HepG2 (cell line): Measurements from ENCODE around the gene AGPAT2. TPM values are rescaled to one million over a fixed set of nuclear protein-coding genes. Genes with fewer than 3 reads are reported as not detected.

Experiments
- HES4 ChIP-seq: sonication (generic); formaldehyde crosslinking; IDR thresholded peaks from 2 replicates; pipeline ENCODE4 v1.9.0; 2021; ENCODE audit warnings: mild to moderate bottlenecking, missing genetic modification reagents, borderline replicate concordance
- IKZF4 ChIP-seq: sonication (generic); formaldehyde crosslinking; IDR thresholded peaks from 2 replicates; pipeline ENCODE4 v1.5.1; 2020; ENCODE audit warnings: borderline replicate concordance, mild to moderate bottlenecking, low read depth, missing genetic modification reagents; ENCODE audit errors: not compliant biosample characterization
- MXI1 ChIP-seq: IDR thresholded peaks from 3 replicates; pipeline ENCODE4 v1.6.1; 2012; ENCODE audit warnings: low read depth, low read length, inconsistent platforms, borderline replicate concordance
- MYNN ChIP-seq: sonication (generic); formaldehyde crosslinking; IDR thresholded peaks from 2 replicates; pipeline ENCODE4 v1.4.0; 2020; ENCODE audit warnings: mild to moderate bottlenecking, low read depth, missing genetic modification reagents
- SKI ChIP-seq: fragments of 450-650 bp; IDR thresholded peaks from one replicate; pipeline ENCODE4 v1.6.1; 2018; ENCODE audit warnings: mild to moderate bottlenecking; ENCODE audit not compliant: partially characterized antibody
- TARDBP ChIP-seq: sonication (generic); formaldehyde crosslinking; IDR thresholded peaks from 2 replicates; pipeline ENCODE4 v1.8.0; 2022; ENCODE audit warnings: mild to moderate bottlenecking, missing genetic modification reagents
- TP53 ChIP-seq: sonication (generic); formaldehyde crosslinking; conservative IDR thresholded peaks from 2 replicates; pipeline ENCODE4 v1.4.0; 2020; ENCODE audit warnings: missing genetic modification reagents
- ZFY ChIP-seq: sonication (generic); formaldehyde crosslinking; IDR thresholded peaks from 2 replicates; pipeline ENCODE4 v1.4.0; 2020; ENCODE audit warnings: missing genetic modification reagents
- ZNF570 ChIP-seq: sonication (generic); formaldehyde crosslinking; IDR thresholded peaks from 2 replicates; pipeline ENCODE4 v1.4.0; 2020; ENCODE audit warnings: mild to moderate bottlenecking, missing genetic modification reagents, borderline replicate concordance
- ZNF724P ChIP-seq: sonication (generic); formaldehyde crosslinking; IDR thresholded peaks from 2 replicates; pipeline ENCODE4 v1.8.0; 2022; ENCODE audit warnings: missing genetic modification reagents, borderline replicate concordance
- ZNF782 ChIP-seq: sonication (generic); formaldehyde crosslinking; IDR thresholded peaks from 2 replicates; pipeline ENCODE4 v1.4.0; 2020; ENCODE audit warnings: missing genetic modification reagents, mild to moderate bottlenecking, borderline replicate concordance
- polyA plus RNA-seq, 8 experiments: library from polyadenylated mRNA; depleted of rRNA in 3 of 8; stranded (reverse) in 7 of 8; unstranded in 1 of 8; fragments of >200 nt; fragmentation: Illumina TruSeq in 4 of 8; extraction: Trizol in 4 of 8; gene quantifications; 2 replicates each; pipeline versions ENCODE4 v1.2.1 to v1.2.3, GENCODE V29; 2011 to 2016; ENCODE audit warnings: low read depth in 4 of 8, missing spikeins in 1 of 8, mixed read lengths in 1 of 8; ENCODE audit not compliant: insufficient read depth in 1 of 8
- total RNA-seq, 5 experiments: library from RNA; depleted of rRNA; stranded (reverse); fragments of >200 nt; fragmentation: Illumina TruSeq; extraction: Trizol; gene quantifications; 2 replicates each; pipeline ENCODE4 v1.2.3, GENCODE V29; 2016; ENCODE audit warnings: low read depth in 1 of 5
- TF ChIP-seq, protein P1 (sequence below): sonication (generic); formaldehyde crosslinking; IDR thresholded peaks from 2 replicates; pipeline ENCODE4 v1.4.0; 2020; ENCODE audit warnings: missing genetic modification reagents
- TF ChIP-seq, protein P2 (sequence below): sonication (generic); formaldehyde crosslinking; IDR thresholded peaks from 2 replicates; pipeline ENCODE4 v1.4.0; 2020; ENCODE audit warnings: missing genetic modification reagents, mild to moderate bottlenecking, borderline replicate concordance
- TF ChIP-seq, protein P3 (sequence below): sonication (generic); formaldehyde crosslinking; IDR thresholded peaks from 2 replicates; pipeline ENCODE4 v1.8.0; 2022; ENCODE audit warnings: mild to moderate bottlenecking, missing genetic modification reagents; ENCODE audit not compliant: insufficient replicate concordance
- TF ChIP-seq, protein P4 (sequence below): sonication (generic); formaldehyde crosslinking; IDR thresholded peaks from 2 replicates; pipeline ENCODE4 v1.9.0; 2022; ENCODE audit warnings: low read depth, missing genetic modification reagents
- TF ChIP-seq, protein P5 (sequence below): sonication (generic); formaldehyde crosslinking; IDR thresholded peaks from 2 replicates; pipeline ENCODE4 v1.4.0; 2020; ENCODE audit warnings: missing genetic modification reagents, borderline replicate concordance

Gene AGPAT2
- total and polyA plus RNA-seq, 2 of the 13 experiments (the other 11 are each of a cell fraction or from before 2014, with no cell fraction given): 3.9 to 25.8 TPM

DNA sequence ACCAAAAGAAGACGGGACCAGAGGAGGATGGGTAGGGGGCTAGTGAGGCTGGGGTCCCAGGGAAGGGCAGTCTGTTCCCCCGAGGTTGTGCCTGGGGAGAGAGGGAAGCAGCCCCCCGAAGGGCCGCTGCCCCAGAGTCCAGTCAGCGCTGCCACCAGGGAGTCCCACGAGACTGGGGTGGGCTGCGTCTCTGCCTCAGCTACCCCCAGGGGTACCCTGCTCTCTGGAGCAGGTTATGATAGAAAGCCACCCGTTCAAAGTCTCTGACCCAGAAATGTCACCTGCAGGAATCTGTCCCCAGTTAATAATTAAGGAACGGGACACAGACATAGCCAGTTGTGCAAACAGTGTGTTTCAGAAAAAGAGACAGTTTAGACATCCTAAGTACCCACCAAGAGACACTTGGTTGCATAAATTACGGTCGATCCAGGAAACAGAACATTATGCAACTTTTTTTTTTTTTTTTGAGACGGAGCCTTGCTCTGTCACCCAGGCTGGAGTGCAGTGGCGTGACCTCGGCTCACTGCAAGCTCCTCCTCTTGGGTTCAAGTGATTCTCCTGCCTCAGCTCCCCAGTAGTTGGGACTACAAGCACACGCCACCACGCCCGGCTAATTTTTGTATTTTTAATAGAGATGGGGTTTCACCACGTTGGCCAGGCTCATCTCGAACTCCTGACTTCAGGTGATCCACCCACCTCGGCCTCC lies 10.7 kb upstream of the AGPAT2 start (continued):
- TF ChIP-seq, protein P1, sequence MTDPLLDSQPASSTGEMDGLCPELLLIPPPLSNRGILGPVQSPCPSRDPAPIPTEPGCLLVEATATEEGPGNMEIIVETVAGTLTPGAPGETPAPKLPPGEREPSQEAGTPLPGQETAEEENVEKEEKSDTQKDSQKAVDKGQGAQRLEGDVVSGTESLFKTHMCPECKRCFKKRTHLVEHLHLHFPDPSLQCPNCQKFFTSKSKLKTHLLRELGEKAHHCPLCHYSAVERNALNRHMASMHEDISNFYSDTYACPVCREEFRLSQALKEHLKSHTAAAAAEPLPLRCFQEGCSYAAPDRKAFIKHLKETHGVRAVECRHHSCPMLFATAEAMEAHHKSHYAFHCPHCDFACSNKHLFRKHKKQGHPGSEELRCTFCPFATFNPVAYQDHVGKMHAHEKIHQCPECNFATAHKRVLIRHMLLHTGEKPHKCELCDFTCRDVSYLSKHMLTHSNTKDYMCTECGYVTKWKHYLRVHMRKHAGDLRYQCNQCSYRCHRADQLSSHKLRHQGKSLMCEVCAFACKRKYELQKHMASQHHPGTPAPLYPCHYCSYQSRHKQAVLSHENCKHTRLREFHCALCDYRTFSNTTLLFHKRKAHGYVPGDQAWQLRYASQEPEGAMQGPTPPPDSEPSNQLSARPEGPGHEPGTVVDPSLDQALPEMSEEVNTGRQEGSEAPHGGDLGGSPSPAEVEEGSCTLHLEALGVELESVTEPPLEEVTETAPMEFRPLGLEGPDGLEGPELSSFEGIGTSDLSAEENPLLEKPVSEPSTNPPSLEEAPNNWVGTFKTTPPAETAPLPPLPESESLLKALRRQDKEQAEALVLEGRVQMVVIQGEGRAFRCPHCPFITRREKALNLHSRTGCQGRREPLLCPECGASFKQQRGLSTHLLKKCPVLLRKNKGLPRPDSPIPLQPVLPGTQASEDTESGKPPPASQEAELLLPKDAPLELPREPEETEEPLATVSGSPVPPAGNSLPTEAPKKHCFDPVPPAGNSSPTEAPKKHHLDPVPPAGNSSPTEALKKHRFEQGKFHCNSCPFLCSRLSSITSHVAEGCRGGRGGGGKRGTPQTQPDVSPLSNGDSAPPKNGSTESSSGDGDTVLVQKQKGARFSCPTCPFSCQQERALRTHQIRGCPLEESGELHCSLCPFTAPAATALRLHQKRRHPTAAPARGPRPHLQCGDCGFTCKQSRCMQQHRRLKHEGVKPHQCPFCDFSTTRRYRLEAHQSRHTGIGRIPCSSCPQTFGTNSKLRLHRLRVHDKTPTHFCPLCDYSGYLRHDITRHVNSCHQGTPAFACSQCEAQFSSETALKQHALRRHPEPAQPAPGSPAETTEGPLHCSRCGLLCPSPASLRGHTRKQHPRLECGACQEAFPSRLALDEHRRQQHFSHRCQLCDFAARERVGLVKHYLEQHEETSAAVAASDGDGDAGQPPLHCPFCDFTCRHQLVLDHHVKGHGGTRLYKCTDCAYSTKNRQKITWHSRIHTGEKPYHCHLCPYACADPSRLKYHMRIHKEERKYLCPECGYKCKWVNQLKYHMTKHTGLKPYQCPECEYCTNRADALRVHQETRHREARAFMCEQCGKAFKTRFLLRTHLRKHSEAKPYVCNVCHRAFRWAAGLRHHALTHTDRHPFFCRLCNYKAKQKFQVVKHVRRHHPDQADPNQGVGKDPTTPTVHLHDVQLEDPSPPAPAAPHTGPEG: no peak
- TF ChIP-seq MYNN (CRISPR knock-in tag) (no peak), ZNF724P (CRISPR knock-in tag) (no peak), TP53 (CRISPR knock-in tag) (no peak), HES4 (no peak), SKI (peak; percentile 92), IKZF4 (CRISPR knock-in tag) (no peak), ZNF570 (CRISPR knock-in tag) (no peak), MXI1 (no peak), ZFY (CRISPR knock-in tag) (no peak), TARDBP (CRISPR knock-in tag) (peak; percentile 35; the same call in 1 of the 2 replicates), ZNF782 (CRISPR knock-in tag) (no peak)
- TF ChIP-seq, protein P2, sequence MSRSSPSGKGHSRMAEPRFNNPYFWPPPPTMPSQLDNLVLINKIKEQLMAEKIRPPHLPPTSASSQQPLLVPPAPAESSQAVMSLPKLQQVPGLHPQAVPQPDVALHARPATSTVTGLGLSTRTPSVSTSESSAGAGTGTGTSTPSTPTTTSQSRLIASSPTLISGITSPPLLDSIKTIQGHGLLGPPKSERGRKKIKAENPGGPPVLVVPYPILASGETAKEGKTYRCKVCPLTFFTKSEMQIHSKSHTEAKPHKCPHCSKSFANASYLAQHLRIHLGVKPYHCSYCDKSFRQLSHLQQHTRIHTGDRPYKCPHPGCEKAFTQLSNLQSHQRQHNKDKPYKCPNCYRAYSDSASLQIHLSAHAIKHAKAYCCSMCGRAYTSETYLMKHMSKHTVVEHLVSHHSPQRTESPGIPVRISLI (CRISPR knock-in tag): peak; percentile 97
- TF ChIP-seq, protein P3, sequence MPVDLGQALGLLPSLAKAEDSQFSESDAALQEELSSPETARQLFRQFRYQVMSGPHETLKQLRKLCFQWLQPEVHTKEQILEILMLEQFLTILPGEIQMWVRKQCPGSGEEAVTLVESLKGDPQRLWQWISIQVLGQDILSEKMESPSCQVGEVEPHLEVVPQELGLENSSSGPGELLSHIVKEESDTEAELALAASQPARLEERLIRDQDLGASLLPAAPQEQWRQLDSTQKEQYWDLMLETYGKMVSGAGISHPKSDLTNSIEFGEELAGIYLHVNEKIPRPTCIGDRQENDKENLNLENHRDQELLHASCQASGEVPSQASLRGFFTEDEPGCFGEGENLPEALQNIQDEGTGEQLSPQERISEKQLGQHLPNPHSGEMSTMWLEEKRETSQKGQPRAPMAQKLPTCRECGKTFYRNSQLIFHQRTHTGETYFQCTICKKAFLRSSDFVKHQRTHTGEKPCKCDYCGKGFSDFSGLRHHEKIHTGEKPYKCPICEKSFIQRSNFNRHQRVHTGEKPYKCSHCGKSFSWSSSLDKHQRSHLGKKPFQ (CRISPR knock-in tag): no peak
- TF ChIP-seq, protein P4, sequence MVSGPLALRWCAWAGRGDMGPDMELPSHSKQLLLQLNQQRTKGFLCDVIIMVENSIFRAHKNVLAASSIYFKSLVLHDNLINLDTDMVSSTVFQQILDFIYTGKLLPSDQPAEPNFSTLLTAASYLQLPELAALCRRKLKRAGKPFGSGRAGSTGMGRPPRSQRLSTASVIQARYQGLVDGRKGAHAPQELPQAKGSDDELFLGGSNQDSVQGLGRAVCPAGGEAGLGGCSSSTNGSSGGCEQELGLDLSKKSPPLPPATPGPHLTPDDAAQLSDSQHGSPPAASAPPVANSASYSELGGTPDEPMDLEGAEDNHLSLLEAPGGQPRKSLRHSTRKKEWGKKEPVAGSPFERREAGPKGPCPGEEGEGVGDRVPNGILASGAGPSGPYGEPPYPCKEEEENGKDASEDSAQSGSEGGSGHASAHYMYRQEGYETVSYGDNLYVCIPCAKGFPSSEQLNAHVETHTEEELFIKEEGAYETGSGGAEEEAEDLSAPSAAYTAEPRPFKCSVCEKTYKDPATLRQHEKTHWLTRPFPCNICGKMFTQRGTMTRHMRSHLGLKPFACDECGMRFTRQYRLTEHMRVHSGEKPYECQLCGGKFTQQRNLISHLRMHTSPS (CRISPR knock-in tag): no peak
- TF ChIP-seq, protein P5, sequence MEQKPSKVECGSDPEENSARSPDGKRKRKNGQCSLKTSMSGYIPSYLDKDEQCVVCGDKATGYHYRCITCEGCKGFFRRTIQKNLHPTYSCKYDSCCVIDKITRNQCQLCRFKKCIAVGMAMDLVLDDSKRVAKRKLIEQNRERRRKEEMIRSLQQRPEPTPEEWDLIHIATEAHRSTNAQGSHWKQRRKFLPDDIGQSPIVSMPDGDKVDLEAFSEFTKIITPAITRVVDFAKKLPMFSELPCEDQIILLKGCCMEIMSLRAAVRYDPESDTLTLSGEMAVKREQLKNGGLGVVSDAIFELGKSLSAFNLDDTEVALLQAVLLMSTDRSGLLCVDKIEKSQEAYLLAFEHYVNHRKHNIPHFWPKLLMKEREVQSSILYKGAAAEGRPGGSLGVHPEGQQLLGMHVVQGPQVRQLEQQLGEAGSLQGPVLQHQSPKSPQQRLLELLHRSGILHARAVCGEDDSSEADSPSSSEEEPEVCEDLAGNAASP (CRISPR knock-in tag): peak; percentile 86
